HG03520 (cell line): Measurements from ENCODE around the gene NDUFA5.
"Not testable (repeated sequence)": the region's sequence is repeated elsewhere in the genome, so short reads cannot be mapped to it uniquely, and the experiment has no call there.

Experiments used
- ATAC-seq: cut with Tn5 transposase; IDR thresholded peaks from one replicate; pipeline ENCODE4 v1.9.1; 2021; ENCODE audit warnings: mild to moderate bottlenecking, moderate library complexity; ENCODE audit not compliant: unreplicated experiment

The NDUFA5 gene

GRCh38 chr7:123526533-123526932, 31.1 kb downstream of the NDUFA5 start:
- ATAC-seq = not testable (repeated sequence)

- no peak for ATAC-seq
These were observed 35.6 kb downstream of the NDUFA5 start for GRCh38 chr7:123522066-123522465.

- ATAC-seq = no peak
These were observed 52.4 kb downstream of the NDUFA5 start for GRCh38 chr7:123505221-123505620.

GRCh38 chr7:123502201-123502600, 55.4 kb downstream of the NDUFA5 start:
- ATAC-seq = no peak

- ATAC-seq = no peak
These were observed 56.6 kb downstream of the NDUFA5 start for GRCh38 chr7:123500878-123501489.

- no peak for ATAC-seq
These were observed 58.2 kb downstream of the NDUFA5 start for GRCh38 chr7:123499211-123499970.

- ATAC-seq = no peak
These were observed 59.0 kb downstream of the NDUFA5 start for GRCh38 chr7:123498601-123499000.

- no peak for ATAC-seq
These were observed 59.6 kb downstream of the NDUFA5 start for GRCh38 chr7:123498031-123498430.

GRCh38 chr7:123494193-123494796, 63.3 kb downstream of the NDUFA5 start:
- ATAC-seq = no peak

GRCh38 chr7:123492485-123492884, 65.1 kb downstream of the NDUFA5 start:
- peak; percentile 86 for ATAC-seq
